GM15510 (cell line): ENCODE measurements around the gene FLCN.

Experiments
- POLR2A ChIP-seq: IDR thresholded peaks from 3 replicates; pipeline ENCODE4 v1.6.1; 2011; ENCODE audit warnings: borderline replicate concordance; ENCODE audit not compliant: insufficient read length; ENCODE audit errors: extremely low read depth

Gene FLCN

GRCh38 chr17:17204635-17205231 lies 32.2 kb downstream of the FLCN start:
- no peak for TF ChIP-seq POLR2A

DNA sequence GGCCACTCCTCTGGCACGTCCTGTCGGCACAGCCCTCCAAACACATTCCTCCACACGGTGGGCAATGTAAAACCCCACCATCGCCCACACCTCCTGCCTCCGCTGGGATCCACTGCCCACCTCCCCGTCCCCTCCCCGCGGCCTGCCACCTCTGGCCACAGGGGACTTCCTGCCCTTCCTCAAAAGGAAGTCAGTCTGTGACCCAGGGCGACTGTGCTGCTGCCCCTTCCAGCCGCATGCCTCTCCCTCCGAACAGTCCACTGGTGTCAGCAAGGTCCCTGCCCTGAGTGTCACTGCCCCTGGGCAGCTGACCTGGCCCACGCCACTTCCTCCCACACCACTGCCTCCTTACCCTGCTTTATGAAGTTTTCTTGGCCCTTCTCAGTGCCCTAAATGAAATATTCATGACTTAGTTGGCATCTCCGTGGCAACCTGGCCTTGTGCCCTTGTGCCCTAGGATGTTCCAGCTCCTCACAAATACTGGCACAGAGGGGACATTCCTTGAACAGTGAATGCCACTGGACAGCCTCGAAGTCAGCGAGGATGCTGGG lies 32.9 kb downstream of the FLCN start:
- no peak for TF ChIP-seq POLR2A

GRCh38 chr17:17203173-17203730 lies 33.7 kb downstream of the FLCN start:
- TF ChIP-seq POLR2A: no peak

DNA sequence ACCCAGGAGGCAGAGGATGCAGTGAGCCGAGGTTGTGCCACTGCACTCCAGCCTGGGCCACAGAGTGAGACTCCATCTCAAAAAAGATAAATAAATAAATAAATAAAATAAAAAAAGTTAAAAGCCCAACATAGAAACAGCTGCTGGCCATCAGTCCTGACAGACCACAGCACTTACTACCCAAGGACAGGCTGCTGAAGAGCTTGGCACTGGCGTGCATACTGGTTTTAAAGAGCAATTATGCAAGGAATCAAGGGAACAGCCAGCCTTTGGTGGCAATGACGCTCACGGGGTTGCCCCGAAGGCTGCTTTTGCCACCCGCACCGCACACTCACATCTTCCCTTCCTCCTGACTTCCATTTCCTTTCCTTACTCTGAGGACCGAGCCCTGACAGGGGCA lies 35.1 kb downstream of the FLCN start:
- no peak for TF ChIP-seq POLR2A

- TF ChIP-seq POLR2A: no peak
These were observed 35.7 kb downstream of the FLCN start for GRCh38 chr17:17201271-17201670.

- TF ChIP-seq POLR2A: no peak
These were observed 36.1 kb downstream of the FLCN start for GRCh38 chr17:17200831-17201230.

DNA sequence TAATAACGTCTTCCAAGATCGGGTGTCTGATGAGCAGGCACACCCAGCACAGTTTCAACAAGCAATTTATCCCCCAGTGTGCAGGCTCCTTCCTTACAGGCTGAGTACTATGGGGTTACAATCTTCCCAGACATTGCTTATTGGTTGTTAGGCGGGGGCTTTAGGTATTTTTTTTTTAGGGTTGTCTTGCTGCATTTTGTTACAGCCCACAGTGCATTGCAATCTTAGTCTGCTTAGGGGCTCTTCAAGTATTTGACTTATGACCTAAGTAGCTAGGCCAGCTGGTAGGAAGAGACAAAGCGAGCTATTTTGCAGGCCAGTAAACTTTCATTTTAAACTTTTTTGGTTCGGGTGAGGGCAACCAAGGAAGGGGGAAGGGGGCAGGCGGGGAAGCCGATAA lies 36.7 kb downstream of the FLCN start:
- no peak for TF ChIP-seq POLR2A

DNA sequence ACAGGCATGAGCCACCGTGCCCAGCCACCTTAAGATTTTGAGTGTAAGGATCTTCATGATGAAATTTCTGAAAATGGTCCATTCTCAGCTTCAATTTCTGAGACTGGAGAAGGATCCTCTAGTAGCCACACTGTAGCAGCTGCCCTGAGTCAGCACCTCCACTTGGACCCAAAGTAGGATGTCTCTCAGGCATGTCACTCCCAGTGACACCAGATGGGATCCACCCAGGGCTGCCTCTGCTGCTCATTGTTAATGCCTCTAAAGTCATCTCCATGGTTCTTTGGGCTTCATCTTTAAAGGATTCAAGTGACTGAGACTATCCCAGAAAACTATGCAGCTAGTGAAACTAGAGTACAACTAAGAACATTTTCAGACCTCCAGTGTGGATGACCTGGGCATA lies 38.7 kb downstream of the FLCN start:
- no peak for TF ChIP-seq POLR2A

DNA sequence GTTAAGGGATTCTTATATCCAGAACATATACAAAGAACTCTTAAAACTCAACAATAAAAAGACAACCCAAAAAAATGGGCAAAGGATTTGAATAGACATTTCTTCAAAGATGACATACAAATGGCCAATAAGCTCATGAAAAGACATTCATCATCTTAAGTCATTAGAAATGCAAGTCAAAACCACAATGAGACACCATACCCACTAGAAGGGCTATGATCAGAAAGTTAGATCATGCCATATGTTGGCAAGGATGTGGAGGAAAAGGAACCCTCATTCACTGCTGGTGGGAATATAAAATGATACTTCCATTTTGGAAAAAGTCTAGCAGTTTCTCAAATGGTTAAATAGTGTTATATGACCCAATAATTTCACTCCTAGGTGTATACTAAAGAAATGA lies 40.2 kb downstream of the FLCN start:
- TF ChIP-seq POLR2A: no peak

GRCh38 chr17:17191961-17192381 lies 45.0 kb downstream of the FLCN start:
- no peak for TF ChIP-seq POLR2A

DNA sequence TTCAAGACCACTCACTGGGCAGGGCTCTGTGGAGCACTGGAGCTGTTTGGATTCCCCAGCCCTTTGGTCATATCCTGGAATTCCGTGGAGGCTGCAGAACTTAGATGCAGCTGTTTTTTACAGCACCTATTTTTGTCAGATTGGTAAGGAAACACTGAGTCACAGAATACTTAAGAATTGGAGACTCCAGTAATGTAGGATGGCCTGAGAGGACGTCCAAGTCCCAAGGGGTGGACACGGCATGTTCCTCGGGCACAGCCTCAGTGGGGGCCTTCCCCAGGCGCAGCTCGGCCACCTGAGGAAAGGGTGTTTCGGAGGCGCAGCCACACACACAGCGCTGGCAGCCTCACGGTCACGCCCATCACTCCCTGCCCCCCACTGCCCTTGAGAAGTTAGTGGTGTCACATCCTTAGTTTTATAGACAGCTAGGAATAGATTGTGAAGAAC lies 45.6 kb downstream of the FLCN start:
- no peak for TF ChIP-seq POLR2A

GRCh38 chr17:17190188-17190587 lies 46.8 kb downstream of the FLCN start:
- TF ChIP-seq POLR2A: no peak

DNA sequence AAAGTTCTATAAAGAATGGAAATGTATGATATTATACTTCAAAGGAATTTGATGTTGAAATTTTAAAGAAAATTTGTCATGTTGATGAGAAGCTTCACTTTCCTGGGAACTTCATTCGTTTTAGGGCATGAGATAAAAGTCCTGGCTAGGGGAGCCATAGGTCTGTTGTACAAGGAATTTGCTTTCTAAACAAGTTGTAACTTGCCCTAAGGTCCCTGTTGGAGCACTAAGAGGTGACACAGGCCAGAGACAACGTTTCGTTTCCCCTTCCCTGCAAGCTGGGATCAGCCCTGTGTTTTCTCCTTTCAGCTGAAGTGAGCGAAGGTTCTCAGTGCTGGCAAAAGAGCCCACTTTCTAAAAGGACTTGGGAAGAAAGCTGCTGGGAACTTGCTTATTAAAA lies 47.4 kb downstream of the FLCN start:
- TF ChIP-seq POLR2A: no peak

GRCh38 chr17:17188586-17188985 lies 48.4 kb downstream of the FLCN start:
- TF ChIP-seq POLR2A: no peak

DNA sequence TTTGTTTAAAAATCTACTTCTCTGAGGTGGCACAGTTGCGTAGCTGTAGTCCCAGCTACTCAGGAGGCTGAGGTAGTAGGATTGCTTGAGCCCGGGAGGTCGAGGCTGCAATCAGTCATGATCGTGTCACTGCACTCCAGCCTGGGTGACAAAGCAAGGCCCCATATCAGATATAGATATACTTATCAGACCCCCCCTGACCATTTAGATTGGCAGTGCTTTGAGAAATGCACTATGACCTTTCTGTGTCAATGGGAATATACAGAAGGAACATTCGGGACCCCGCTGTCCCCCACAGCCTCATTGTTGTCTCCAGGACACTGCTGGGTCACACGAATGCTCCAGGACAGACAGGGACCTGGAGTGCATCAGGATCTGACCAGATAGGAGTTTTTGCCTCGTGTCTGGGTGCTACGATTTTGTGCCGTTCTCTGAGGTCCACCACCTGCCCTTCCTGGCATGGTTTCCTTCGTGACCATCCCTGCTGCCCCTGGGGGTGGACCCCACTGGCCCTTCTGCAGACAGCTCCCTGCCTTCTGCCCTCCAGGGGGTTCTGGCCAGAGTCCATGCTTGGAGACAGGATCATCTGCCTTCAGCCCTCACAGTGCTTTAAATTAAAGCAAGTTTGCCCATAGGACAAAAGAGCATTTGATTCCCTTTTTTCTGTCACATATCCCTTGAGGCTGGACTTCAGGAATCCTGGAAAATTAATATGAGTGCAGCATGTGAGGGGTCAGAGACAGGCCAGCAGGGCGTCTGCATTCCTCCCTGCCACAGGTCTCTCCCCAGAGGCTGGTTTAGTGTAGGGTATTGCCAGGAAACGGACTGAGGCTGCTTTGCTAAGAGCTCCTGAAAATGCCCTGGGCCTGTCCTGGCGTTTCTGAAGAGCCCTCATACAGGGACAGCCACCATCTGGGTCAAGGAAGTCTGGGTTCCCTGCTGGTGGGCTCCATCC lies 50.1 kb downstream of the FLCN start:
- no peak for TF ChIP-seq POLR2A

- no peak for TF ChIP-seq POLR2A
These were observed 50.9 kb downstream of the FLCN start for GRCh38 chr17:17186051-17186450.

GRCh38 chr17:17183744-17184143 lies 53.2 kb downstream of the FLCN start:
- no peak for TF ChIP-seq POLR2A
